PFSK-1 (cell line): ENCODE data around the gene VWA2.

Experiments used
- POLR2AphosphoS5 ChIP-seq: IDR thresholded peaks from 2 replicates; pipeline ENCODE4 v1.6.1; 2012; ENCODE audit warnings: low read depth, mild to moderate bottlenecking, control low read depth, low read length, moderate library complexity
- SIN3A ChIP-seq: IDR thresholded peaks from 2 replicates; pipeline ENCODE4 v1.6.1; 2012; ENCODE audit warnings: mild to moderate bottlenecking, low read length, moderate library complexity, borderline replicate concordance; ENCODE audit not compliant: insufficient read depth
- TAF1 ChIP-seq: IDR thresholded peaks from 2 replicates; pipeline ENCODE4 v1.6.1; 2012; ENCODE audit warnings: low read length, control low read depth, borderline replicate concordance; ENCODE audit not compliant: insufficient read depth
- TF ChIP-seq, protein P1 (sequence below), 2 experiments: IDR thresholded peaks; 2 replicates each; pipeline versions ENCODE4 v1.6.1 to v1.8.0; 2011 to 2012; ENCODE audit warnings: low read depth in 2 of 2, low read length in 2 of 2, control low read depth in 1 of 2, inconsistent platforms in 1 of 2, mild to moderate bottlenecking in 1 of 2, moderate library complexity in 1 of 2; ENCODE audit not compliant: insufficient read depth in 1 of 2

DNA sequence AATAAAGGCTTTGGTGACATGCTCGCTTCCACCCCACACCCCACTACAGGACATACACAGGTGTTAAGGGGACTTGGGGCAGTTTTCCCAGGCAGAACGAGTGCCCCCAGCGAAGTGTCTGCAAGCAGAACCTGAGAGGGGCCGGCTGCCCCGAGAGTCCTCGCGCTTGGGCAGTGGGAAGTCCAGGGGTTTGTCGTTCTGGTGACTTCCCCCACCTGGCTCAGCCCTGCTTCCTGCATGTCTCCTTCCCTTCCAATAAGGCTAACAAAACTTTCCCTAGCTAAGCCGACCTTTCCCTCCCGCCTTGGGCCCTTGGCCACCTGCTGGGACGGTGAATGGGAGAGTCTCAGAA lies 916 bp downstream of the VWA2 start:
- TF ChIP-seq, protein P1, sequence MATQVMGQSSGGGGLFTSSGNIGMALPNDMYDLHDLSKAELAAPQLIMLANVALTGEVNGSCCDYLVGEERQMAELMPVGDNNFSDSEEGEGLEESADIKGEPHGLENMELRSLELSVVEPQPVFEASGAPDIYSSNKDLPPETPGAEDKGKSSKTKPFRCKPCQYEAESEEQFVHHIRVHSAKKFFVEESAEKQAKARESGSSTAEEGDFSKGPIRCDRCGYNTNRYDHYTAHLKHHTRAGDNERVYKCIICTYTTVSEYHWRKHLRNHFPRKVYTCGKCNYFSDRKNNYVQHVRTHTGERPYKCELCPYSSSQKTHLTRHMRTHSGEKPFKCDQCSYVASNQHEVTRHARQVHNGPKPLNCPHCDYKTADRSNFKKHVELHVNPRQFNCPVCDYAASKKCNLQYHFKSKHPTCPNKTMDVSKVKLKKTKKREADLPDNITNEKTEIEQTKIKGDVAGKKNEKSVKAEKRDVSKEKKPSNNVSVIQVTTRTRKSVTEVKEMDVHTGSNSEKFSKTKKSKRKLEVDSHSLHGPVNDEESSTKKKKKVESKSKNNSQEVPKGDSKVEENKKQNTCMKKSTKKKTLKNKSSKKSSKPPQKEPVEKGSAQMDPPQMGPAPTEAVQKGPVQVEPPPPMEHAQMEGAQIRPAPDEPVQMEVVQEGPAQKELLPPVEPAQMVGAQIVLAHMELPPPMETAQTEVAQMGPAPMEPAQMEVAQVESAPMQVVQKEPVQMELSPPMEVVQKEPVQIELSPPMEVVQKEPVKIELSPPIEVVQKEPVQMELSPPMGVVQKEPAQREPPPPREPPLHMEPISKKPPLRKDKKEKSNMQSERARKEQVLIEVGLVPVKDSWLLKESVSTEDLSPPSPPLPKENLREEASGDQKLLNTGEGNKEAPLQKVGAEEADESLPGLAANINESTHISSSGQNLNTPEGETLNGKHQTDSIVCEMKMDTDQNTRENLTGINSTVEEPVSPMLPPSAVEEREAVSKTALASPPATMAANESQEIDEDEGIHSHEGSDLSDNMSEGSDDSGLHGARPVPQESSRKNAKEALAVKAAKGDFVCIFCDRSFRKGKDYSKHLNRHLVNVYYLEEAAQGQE (IDR thresholded peaks at IDR 0.05; ENCODE audit: insufficient read depth in 1 of 2, low read depth in 2 of 2, low read length in 2 of 2) = no peak
- no peak for TF ChIP-seq SIN3A
- TF ChIP-seq POLR2AphosphoS5 = no peak
- no peak for TF ChIP-seq TAF1
